IMR-90 (cell line): ENCODE results near the gene INHA. TPM values are rescaled to one million over a fixed set of nuclear protein-coding genes. Genes with fewer than 3 reads are reported as not detected.
A peak's percentile ranks its signal among the peaks of the same experiment; 100 is the strongest.

ENCODE experiments used
- ATAC-seq: fragments of 200-7000 bp; cut with Tn5 transposase; 2 replicates; pipeline ENCODE4 v1.9.1; 2020; ENCODE audit warnings: low read depth, mild to moderate bottlenecking, moderate library complexity
- BruUV-seq: library from RNA; stranded (reverse); fragments of 400-500 nt; replicated peaks from 2 replicates; lab custom pipeline; 2021; lab: Mats Ljungman, UMichigan
- CTCF ChIA-PET: fragments of 300-600 bp; formaldehyde crosslinking; extraction: SDS; loops from one replicate; lab custom pipeline; 2021; ENCODE audit warnings: antibody characterized with exemption; lab: Yijun Ruan, JAX
- POLR2A ChIA-PET: fragments of 300-600 bp; sonication (Branson Sonifier 250); formaldehyde crosslinking; loops from one replicate; lab custom pipeline; 2022; ENCODE audit warnings: antibody characterized with exemption; ENCODE audit not compliant: unreplicated experiment; lab: Charles Lee
- DNase-seq: peaks from one replicate; pipeline ENCODE4 v3.0.0; 2013
- H2AFZ ChIP-seq: replicated peaks from 2 replicates; pipeline ENCODE3; 2013; ENCODE audit warnings: low read length, mild to moderate bottlenecking; ENCODE audit not compliant: poor library complexity
- H2AK5ac ChIP-seq: 2 replicates; pipeline ENCODE4 v1.6.1; 2013; ENCODE audit warnings: low read depth, low read length, inconsistent platforms
- H2AK9ac ChIP-seq: replicated peaks from 2 replicates; pipeline ENCODE3; 2013; ENCODE audit warnings: mild to moderate bottlenecking, low read depth, low read length, moderate library complexity; ENCODE audit not compliant: poor library complexity
- H2BK120ac ChIP-seq: 2 replicates; pipeline ENCODE4 v1.6.1; 2013; ENCODE audit warnings: low read depth, low read length, inconsistent platforms
- H2BK15ac ChIP-seq: 3 replicates; pipeline ENCODE4 v1.6.1; 2013; ENCODE audit warnings: low read depth, low read length, inconsistent platforms
- H2BK20ac ChIP-seq: 2 replicates; pipeline ENCODE4 v1.6.1; 2013; ENCODE audit warnings: low read depth, mild to moderate bottlenecking, inconsistent platforms, low read length, moderate library complexity
- H2BK5ac ChIP-seq: 2 replicates; pipeline ENCODE4 v1.6.1; 2013; ENCODE audit warnings: mild to moderate bottlenecking, low read depth, low read length, inconsistent platforms; ENCODE audit not compliant: poor library complexity, severe bottlenecking
- H3K14ac ChIP-seq: replicated peaks from 2 replicates; pipeline ENCODE4 v1.6.1; 2013; ENCODE audit warnings: low read depth, low read length, inconsistent platforms
- H3K18ac ChIP-seq: 2 replicates; pipeline ENCODE4 v1.6.1; 2013; ENCODE audit warnings: low read depth, low read length, control low read depth
- H3K23ac ChIP-seq: 2 replicates; pipeline ENCODE4 v1.6.1; 2013; ENCODE audit warnings: low read depth, low read length, inconsistent platforms
- H3K27ac ChIP-seq: 2 replicates; pipeline ENCODE4 v1.5.1; 2013; ENCODE audit warnings: mild to moderate bottlenecking, control low read depth, low read length; ENCODE audit not compliant: insufficient read depth
- H3K27me3 ChIP-seq: 2 replicates; pipeline ENCODE4 v1.6.1; 2013; ENCODE audit warnings: low read length; ENCODE audit not compliant: control insufficient read depth, insufficient read depth
- H3K36me3 ChIP-seq: 2 replicates; pipeline ENCODE4 v1.6.1; 2013; ENCODE audit warnings: low read length, mixed read lengths; ENCODE audit not compliant: control insufficient read depth, insufficient read depth
- H3K4ac ChIP-seq: 2 replicates; pipeline ENCODE4 v1.6.1; 2013; ENCODE audit warnings: low read depth, low read length, inconsistent platforms
- H3K4me1 ChIP-seq: 2 replicates; pipeline ENCODE4 v1.6.1; 2013; ENCODE audit warnings: low read length, mixed read lengths; ENCODE audit not compliant: control insufficient read depth, insufficient read depth
- H3K4me2 ChIP-seq: 2 replicates; pipeline ENCODE4 v1.6.1; 2013; ENCODE audit warnings: low read depth, mild to moderate bottlenecking, control low read depth, low read length, moderate library complexity
- H3K4me3 ChIP-seq: 2 replicates; pipeline ENCODE4 v1.5.1; 2013; ENCODE audit warnings: low read depth, mild to moderate bottlenecking, control low read depth, low read length, moderate library complexity; ENCODE audit not compliant: insufficient read depth
- H3K56ac ChIP-seq: 2 replicates; pipeline ENCODE4 v1.6.1; 2013; ENCODE audit warnings: low read length, inconsistent platforms; ENCODE audit not compliant: insufficient read depth; ENCODE audit errors: extremely low read depth
- H3K79me1 ChIP-seq, 2 experiments: 2 replicates each; pipeline ENCODE4 v1.6.1; 2013; ENCODE audit warnings: low read length in 2 of 2, inconsistent platforms in 1 of 2, low read depth in 1 of 2
- H3K9ac ChIP-seq: 2 replicates; pipeline ENCODE4 v1.6.1; 2013; ENCODE audit warnings: low read depth, low read length, control low read depth
- H3K9me1 ChIP-seq: 2 replicates; pipeline ENCODE4 v1.6.1; 2013; ENCODE audit warnings: low read length, inconsistent platforms; ENCODE audit not compliant: insufficient read depth
- H3K9me3 ChIP-seq: 2 replicates; pipeline ENCODE4 v1.6.1; 2013; ENCODE audit warnings: low read length; ENCODE audit not compliant: control insufficient read depth, insufficient read depth
- H4K20me1 ChIP-seq: 2 replicates; pipeline ENCODE4 v1.6.1; 2013; ENCODE audit warnings: low read length, inconsistent platforms; ENCODE audit not compliant: insufficient read depth
- H4K5ac ChIP-seq: 2 replicates; pipeline ENCODE4 v1.6.1; 2013; ENCODE audit warnings: mild to moderate bottlenecking, low read depth, low read length, control low read depth
- H4K8ac ChIP-seq, 2 experiments: 2 replicates each; pipeline ENCODE4 v1.6.1; 2013; ENCODE audit warnings: low read depth in 2 of 2, low read length in 2 of 2, control low read depth in 1 of 2, inconsistent platforms in 1 of 2
- H4K91ac ChIP-seq: 2 replicates; pipeline ENCODE4 v1.6.1; 2013; ENCODE audit warnings: low read depth, low read length, inconsistent platforms; ENCODE audit not compliant: insufficient read depth
- BHLHE40 ChIP-seq: fragments of 150-350 bp; IDR thresholded peaks from 2 replicates; pipeline ENCODE4 v1.6.1; 2016; ENCODE audit warnings: mild to moderate bottlenecking, low read depth, low read length
- MAZ ChIP-seq: IDR thresholded peaks from 2 replicates; pipeline ENCODE4 v1.6.1; 2012; ENCODE audit warnings: low read depth, mild to moderate bottlenecking, low read length, improper control_type of control experiment, moderate library complexity, borderline replicate concordance
- MXI1 ChIP-seq: IDR thresholded peaks from 2 replicates; pipeline ENCODE4 v1.6.1; 2012; ENCODE audit warnings: low read depth, mild to moderate bottlenecking, low read length, moderate library complexity, borderline replicate concordance
- POLR2A ChIP-seq: IDR thresholded peaks from 2 replicates; pipeline ENCODE4 v1.6.1; 2012; ENCODE audit warnings: mild to moderate bottlenecking, low read depth, low read length
- SMC3 ChIP-seq: fragments of 150-350 bp; IDR thresholded peaks from 2 replicates; pipeline ENCODE4 v1.6.1; 2016; ENCODE audit warnings: low read depth, mild to moderate bottlenecking, antibody characterized with exemption, low read length, moderate library complexity
- WGBS, 2 experiments: methylation state at CpG; one replicate each; pipeline versions ENCODE4 v1.1.5 to v1.1.7; 2013; ENCODE audit warnings: missing lambda C conversion rate in 2 of 2; ENCODE audit not compliant: insufficient read length in 1 of 2; ENCODE audit errors: extremely low coverage in 2 of 2; 5-methylcytosine and 5-hydroxymethylcytosine counted together
- dilution Hi-C: fragments of 300-500 bp; cut with HindIII; formaldehyde crosslinking; loops from one replicate; pipeline ENCODE4 v1.14.3; 2018; ENCODE audit warnings: low sequenced_read_pairs; ENCODE audit not compliant: unreplicated experiment
- in situ Hi-C: fragments of 300-500 bp; cut with MboI; formaldehyde crosslinking; loops from 3 replicates; pipeline ENCODE4 v1.14.3; 2019; ENCODE audit warnings: low sequenced_read_pairs, inconsistent platforms, mixed read lengths
- intact Hi-C: fragments of 100-400 bp; cut with micrococcal nuclease; formaldehyde crosslinking; loops from 2 replicates; pipeline ENCODE4 v1.10.0; 2022
- polyA plus RNA-seq, 3 experiments: library from polyadenylated mRNA; depleted of rRNA; stranded (reverse); fragments of >200 nt; gene quantifications; 2 replicates each; pipeline ENCODE4 v1.2.3, GENCODE V29; 2012; ENCODE audit warnings: low replicate concordance in 1 of 3
- total RNA-seq: library from RNA; depleted of rRNA; stranded (reverse); fragments of >200 nt; gene quantifications from 2 replicates; pipeline ENCODE4 v1.2.3, GENCODE V29; 2012
- TF ChIP-seq, protein P1 (sequence below): fragments of 150-350 bp; IDR thresholded peaks from 2 replicates; pipeline ENCODE4 v1.6.1; 2016; ENCODE audit warnings: low read depth, mild to moderate bottlenecking, low read length, moderate library complexity, borderline replicate concordance
- TF ChIP-seq, protein P2 (sequence below): fragments of 150-350 bp; IDR thresholded peaks from 2 replicates; pipeline ENCODE4 v1.6.1; 2017; ENCODE audit warnings: mild to moderate bottlenecking, antibody characterized with exemption, low read length, low read depth

INHA gene
- total and polyA plus RNA-seq, 2 of the 4 experiments (the other 2 are of a cell fraction): 0.96 TPM; not detected in 1

DNA sequence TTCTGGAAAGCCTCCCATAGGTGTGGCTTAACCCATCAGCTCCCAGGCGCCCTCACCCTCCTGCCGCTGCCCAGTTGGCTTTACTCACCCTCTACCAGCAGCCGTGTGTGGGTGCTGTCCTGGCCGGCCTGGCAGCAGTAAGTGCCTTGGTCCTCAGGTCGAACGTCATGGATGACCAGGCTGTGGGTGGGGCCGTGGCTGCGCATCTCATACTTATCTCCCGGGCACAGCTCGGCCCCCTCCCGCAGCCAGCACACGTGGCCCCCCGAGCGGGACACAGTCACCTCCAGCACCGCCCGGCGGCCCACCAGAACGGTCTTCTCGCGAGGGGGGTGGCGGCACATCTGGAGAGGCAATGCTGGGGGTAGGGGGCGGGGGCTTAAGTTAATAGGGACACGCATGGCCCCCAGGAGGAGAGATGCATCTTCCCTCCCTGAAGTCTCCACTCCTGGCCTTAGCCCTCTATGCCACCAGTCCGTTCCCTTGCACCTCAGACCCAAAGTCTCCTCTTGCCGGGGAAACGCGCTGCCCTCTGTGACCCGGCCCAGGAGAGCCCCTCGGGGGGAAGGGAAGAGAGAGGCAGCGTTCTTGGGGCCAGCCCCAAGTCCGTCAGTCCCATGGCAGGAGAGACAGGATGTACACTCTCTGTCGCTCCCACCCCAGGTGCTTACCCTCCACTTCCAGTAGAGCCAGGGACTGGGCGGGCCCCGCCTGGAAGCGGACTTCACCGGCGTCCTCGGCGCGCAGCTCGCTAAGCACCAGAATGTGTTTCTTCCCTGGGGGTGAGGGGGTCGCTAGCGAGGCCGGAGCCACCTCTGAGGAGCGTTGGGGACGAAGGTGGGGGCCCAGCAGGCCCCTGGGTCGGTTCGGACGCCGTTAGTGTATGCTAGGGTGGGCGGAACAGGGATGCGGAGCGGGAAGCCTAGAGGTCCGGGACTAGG lies 20.4 kb upstream of the INHA start:
- Histone ChIP-seq H2AFZ (peak overlapping the region; percentile 98), H3K4ac (peak overlapping the region; percentile 25; the same call in 1 of the 2 replicates), H2BK120ac (0 out of 2 replicates have a peak overlapping the region, but pooled peaks have one; percentile 39), H4K91ac (no peak overlapping the region), H3K36me3 (no peaks in the 10 kb centered on the region), H4K8ac (peak overlapping the region in 1 of 2 experiments; percentile 64; a peak in 2 of 4 replicates), H3K23ac (peak overlapping the region; percentile 25; the same call in 1 of the 2 replicates), H3K9me1 (no peaks in the 10 kb centered on the region), H2AK9ac (peak overlapping the region; percentile 89), H3K4me1 (peaks cover 8% of the 10 kb centered on the region; the same call in 1 of the 2 replicates), H3K9me3 (no peaks in the 10 kb centered on the region), H2BK20ac (no peak overlapping the region), H3K14ac (no peak overlapping the region; the same call in 1 of the 2 replicates), H3K56ac (no peak overlapping the region), H3K18ac (no peak overlapping the region), H2BK15ac (no peak overlapping the region), H3K27ac (no peak overlapping the region; the same call in 1 of the 2 replicates), H3K27me3 (no peaks in the 10 kb centered on the region), H4K20me1 (no peaks in the 10 kb centered on the region; the same call in 1 of the 2 replicates), H3K4me3 (peak overlapping the region; percentile 79), H3K79me1 (no peaks in the 10 kb centered on the region), H2AK5ac (no peak overlapping the region), H3K4me2 (peak overlapping the region; percentile 94), H4K5ac (no peak overlapping the region), H2BK5ac (no peak overlapping the region), H3K9ac (peak overlapping the region; percentile 29; the same call in 1 of the 2 replicates)
- dilution Hi-C loops: no loop called here
- ATAC-seq (peak; percentile 20), DNase-seq (peak; percentile 49)
- POLR2A ChIA-PET: no interaction called here
- CTCF ChIA-PET: interaction anchor here (1.1 to 1.2 kb wide), 2 partner anchors 8 to 22 kb away, joined by 3 read pairs; no protein-coding TSS in a partner anchor
- TF ChIP-seq, protein P1, sequence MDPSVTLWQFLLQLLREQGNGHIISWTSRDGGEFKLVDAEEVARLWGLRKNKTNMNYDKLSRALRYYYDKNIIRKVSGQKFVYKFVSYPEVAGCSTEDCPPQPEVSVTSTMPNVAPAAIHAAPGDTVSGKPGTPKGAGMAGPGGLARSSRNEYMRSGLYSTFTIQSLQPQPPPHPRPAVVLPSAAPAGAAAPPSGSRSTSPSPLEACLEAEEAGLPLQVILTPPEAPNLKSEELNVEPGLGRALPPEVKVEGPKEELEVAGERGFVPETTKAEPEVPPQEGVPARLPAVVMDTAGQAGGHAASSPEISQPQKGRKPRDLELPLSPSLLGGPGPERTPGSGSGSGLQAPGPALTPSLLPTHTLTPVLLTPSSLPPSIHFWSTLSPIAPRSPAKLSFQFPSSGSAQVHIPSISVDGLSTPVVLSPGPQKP: no peak
- TF ChIP-seq BHLHE40: no peak
- TF ChIP-seq MXI1: peak; percentile 68; the same call in 1 of the 2 replicates
- no peak for TF ChIP-seq SMC3
- peak; percentile 60; the same call in 1 of the 2 replicates for TF ChIP-seq MAZ
- TF ChIP-seq POLR2A: no peak
- TF ChIP-seq, protein P2, sequence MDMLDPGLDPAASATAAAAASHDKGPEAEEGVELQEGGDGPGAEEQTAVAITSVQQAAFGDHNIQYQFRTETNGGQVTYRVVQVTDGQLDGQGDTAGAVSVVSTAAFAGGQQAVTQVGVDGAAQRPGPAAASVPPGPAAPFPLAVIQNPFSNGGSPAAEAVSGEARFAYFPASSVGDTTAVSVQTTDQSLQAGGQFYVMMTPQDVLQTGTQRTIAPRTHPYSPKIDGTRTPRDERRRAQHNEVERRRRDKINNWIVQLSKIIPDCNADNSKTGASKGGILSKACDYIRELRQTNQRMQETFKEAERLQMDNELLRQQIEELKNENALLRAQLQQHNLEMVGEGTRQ: peak; percentile 66
- in situ Hi-C loops: no loop called here
- intact Hi-C loops: no loop called here
- WGBS, 2 experiments: 5% methylated on average over 8 of the region's 54 CpGs; no CpG with 5 or more reads in 1 of the 2 experiments
- no TSS peak for BruUV-seq
